ENCODE results near the gene PBX1.

PBX1 gene

DNA sequence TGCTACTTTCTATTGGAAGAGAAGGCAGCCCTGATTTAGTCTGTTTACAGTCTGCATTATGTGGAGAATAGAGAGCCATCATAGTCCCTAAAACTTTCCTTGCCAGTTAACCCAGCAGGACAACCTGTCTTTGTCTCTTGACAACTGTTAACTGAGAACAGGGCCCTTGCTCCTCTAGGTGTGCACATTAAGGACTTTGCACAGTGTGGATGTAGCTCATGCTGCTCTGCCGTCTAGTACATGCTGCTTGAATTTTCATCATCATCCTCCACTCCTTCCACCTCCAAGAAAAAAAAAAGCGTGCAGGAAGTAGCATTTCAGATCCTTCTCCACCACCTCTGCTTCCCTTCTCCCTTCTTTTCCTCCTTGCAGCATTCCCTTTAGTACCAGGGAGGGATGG, 91.5 kb downstream of the PBX1 start (continued):
- TF ChIP-seq, protein P1, sequence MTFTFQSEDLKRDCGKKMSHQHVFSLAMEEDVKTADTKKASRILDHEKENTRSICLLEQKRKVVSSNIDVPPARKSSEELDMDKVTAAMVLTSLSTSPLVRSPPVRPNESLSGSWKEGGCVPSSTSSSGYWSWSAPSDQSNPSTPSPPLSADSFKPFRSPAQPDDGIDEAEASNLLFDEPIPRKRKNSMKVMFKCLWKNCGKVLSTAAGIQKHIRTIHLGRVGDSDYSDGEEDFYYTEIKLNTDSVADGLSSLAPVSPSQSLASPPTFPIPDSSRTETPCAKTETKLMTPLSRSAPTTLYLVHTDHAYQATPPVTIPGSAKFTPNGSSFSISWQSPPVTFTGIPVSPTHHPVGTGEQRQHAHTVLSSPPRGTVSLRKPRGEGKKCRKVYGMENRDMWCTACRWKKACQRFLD (tag by site-specific recombination; IDR thresholded peaks at IDR 0.05) = no peak
- no peak for TF ChIP-seq ZNF311 (tag by site-specific recombination; IDR thresholded peaks at IDR 0.05; ENCODE audit: borderline replicate concordance)

DNA sequence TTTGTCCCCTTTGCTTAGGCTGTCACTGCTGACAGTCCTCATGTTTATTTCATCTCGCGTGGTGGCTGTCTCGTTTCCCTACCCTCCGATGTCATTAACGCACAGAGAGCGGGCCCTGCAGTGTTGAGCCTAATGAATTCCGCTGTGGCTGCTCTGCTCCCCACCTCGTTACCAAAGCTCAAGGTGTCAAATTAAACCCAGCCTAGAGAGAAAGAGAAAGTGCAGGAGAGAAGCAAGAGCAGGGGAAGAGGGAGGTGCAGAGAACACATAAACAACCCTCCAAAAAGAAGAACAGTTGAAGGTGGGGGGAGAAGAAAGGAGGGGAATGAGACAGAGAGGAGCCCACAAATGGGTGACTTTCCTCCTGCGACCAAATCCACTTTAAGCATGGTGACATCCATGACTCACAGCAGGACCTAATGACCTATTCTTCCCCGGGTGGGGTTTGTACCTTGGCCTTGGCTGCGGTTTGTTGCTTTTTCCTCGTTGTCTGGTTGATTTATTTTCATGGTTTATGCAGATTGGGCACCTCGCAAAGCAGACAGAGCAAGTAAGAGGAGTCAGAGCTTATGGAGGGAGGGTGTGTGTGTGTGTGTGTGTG, 92.5 kb downstream of the PBX1 start:
- no peak overlapping the region for H3K4me3 ChIP-seq (ENCODE audit: low read depth, low read length)
- H3K4me1 ChIP-seq (ENCODE audit: control insufficient read depth, insufficient read depth, low read length) = peaks cover 21% of the 10 kb centered on the region
- no peaks in the 10 kb centered on the region for H3K9me3 ChIP-seq (ENCODE audit: control insufficient read depth, insufficient read depth, low read depth, low read length)
- no peaks in the 10 kb centered on the region for H3K36me3 ChIP-seq (ENCODE audit: control insufficient read depth in 2 of 2, insufficient read depth in 1 of 2, low read length in 2 of 2)
- POLR2A ChIA-PET = interaction anchor here (1.0 kb wide), 1 partner anchor 93 kb away, joined by 5 read pairs; the partner anchor contains the start of gene PBX1
- CTCF ChIA-PET = interaction anchor here (1.2 kb wide), 1 partner anchor 135 kb away, joined by 3 read pairs; no protein-coding TSS in a partner anchor
- peak overlapping the region; percentile 44; the same call in 1 of the 2 replicates for H3K27ac ChIP-seq (ENCODE audit: extremely low read depth, low read depth, low read length)
- TF ChIP-seq EGR2 (tag by site-specific recombination; IDR thresholded peaks at IDR 0.05; ENCODE audit: low read depth) (no peak), ZSCAN16 (tag by site-specific recombination; IDR thresholded peaks at IDR 0.05) (no peak), ZNF404 (tag by site-specific recombination; IDR thresholded peaks at IDR 0.05) (no peak), SP7 (tag by site-specific recombination; IDR thresholded peaks at IDR 0.05) (peak; percentile 79), ZBTB17 (tag by site-specific recombination; IDR thresholded peaks at IDR 0.05) (peak; percentile 65), ZNF629 (tag by site-specific recombination; IDR thresholded peaks at IDR 0.05) (peak; percentile 73; the same call in 1 of the 2 replicates), ZNF558 (tag by site-specific recombination; IDR thresholded peaks at IDR 0.05) (no peak), ZNF777 (tag by site-specific recombination; IDR thresholded peaks at IDR 0.05; ENCODE audit: borderline replicate concordance) (no peak), ZNF121 (tag by site-specific recombination; IDR thresholded peaks at IDR 0.05) (no peak; the same call in 1 of the 2 replicates), ZNF426 (tag by site-specific recombination; IDR thresholded peaks at IDR 0.05) (no peak), ZNF2 (tag by site-specific recombination; IDR thresholded peaks at IDR 0.05) (peak; percentile 37; the same call in 1 of the 2 replicates), ZNF768 (tag by site-specific recombination; IDR thresholded peaks at IDR 0.05) (no peak), ZNF202 (tag by site-specific recombination; IDR thresholded peaks at IDR 0.05; ENCODE audit: borderline replicate concordance) (peak; percentile 61; the same call in 1 of the 2 replicates), ZNF140 (tag by site-specific recombination; IDR thresholded peaks at IDR 0.05) (no peak), ZNF335 (tag by site-specific recombination; conservative IDR thresholded peaks at IDR 0.05) (no peak), ZNF157 (tag by site-specific recombination; IDR thresholded peaks at IDR 0.05) (no peak), KLF16 (tag by site-specific recombination; IDR thresholded peaks at IDR 0.05) (no peak), ZNF585B (tag by site-specific recombination; IDR thresholded peaks at IDR 0.05) (no peak), ZNF24 (tag by site-specific recombination; IDR thresholded peaks at IDR 0.05) (no peak)
- TF ChIP-seq, protein P2, sequence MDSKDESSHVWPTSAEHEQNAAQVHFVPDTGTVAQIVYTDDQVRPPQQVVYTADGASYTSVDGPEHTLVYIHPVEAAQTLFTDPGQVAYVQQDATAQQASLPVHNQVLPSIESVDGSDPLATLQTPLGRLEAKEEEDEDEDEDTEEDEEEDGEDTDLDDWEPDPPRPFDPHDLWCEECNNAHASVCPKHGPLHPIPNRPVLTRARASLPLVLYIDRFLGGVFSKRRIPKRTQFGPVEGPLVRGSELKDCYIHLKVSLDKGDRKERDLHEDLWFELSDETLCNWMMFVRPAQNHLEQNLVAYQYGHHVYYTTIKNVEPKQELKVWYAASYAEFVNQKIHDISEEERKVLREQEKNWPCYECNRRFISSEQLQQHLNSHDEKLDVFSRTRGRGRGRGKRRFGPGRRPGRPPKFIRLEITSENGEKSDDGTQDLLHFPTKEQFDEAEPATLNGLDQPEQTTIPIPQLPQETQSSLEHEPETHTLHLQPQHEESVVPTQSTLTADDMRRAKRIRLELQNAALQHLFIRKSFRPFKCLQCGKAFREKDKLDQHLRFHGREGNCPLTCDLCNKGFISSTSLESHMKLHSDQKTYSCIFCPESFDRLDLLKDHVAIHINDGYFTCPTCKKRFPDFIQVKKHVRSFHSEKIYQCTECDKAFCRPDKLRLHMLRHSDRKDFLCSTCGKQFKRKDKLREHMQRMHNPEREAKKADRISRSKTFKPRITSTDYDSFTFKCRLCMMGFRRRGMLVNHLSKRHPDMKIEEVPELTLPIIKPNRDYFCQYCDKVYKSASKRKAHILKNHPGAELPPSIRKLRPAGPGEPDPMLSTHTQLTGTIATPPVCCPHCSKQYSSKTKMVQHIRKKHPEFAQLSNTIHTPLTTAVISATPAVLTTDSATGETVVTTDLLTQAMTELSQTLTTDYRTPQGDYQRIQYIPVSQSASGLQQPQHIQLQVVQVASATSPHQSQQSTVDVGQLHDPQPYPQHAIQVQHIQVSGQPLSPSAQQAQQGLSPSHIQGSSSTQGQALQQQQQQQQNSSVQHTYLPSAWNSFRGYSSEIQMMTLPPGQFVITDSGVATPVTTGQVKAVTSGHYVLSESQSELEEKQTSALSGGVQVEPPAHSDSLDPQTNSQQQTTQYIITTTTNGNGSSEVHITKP (tag by site-specific recombination; IDR thresholded peaks at IDR 0.05) = peak; percentile 50
- TF ChIP-seq, protein P3, sequence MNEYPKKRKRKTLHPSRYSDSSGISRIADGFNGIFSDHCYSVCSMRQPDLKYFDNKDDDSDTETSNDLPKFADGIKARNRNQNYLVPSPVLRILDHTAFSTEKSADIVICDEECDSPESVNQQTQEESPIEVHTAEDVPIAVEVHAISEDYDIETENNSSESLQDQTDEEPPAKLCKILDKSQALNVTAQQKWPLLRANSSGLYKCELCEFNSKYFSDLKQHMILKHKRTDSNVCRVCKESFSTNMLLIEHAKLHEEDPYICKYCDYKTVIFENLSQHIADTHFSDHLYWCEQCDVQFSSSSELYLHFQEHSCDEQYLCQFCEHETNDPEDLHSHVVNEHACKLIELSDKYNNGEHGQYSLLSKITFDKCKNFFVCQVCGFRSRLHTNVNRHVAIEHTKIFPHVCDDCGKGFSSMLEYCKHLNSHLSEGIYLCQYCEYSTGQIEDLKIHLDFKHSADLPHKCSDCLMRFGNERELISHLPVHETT (tag by site-specific recombination; IDR thresholded peaks at IDR 0.05) = peak; percentile 54; the same call in 1 of the 2 replicates
- TF ChIP-seq, protein P4, sequence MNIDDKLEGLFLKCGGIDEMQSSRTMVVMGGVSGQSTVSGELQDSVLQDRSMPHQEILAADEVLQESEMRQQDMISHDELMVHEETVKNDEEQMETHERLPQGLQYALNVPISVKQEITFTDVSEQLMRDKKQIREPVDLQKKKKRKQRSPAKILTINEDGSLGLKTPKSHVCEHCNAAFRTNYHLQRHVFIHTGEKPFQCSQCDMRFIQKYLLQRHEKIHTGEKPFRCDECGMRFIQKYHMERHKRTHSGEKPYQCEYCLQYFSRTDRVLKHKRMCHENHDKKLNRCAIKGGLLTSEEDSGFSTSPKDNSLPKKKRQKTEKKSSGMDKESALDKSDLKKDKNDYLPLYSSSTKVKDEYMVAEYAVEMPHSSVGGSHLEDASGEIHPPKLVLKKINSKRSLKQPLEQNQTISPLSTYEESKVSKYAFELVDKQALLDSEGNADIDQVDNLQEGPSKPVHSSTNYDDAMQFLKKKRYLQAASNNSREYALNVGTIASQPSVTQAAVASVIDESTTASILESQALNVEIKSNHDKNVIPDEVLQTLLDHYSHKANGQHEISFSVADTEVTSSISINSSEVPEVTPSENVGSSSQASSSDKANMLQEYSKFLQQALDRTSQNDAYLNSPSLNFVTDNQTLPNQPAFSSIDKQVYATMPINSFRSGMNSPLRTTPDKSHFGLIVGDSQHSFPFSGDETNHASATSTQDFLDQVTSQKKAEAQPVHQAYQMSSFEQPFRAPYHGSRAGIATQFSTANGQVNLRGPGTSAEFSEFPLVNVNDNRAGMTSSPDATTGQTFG (tag by site-specific recombination; IDR thresholded peaks at IDR 0.05; ENCODE audit: borderline replicate concordance) = no peak
- TF ChIP-seq, protein P5, sequence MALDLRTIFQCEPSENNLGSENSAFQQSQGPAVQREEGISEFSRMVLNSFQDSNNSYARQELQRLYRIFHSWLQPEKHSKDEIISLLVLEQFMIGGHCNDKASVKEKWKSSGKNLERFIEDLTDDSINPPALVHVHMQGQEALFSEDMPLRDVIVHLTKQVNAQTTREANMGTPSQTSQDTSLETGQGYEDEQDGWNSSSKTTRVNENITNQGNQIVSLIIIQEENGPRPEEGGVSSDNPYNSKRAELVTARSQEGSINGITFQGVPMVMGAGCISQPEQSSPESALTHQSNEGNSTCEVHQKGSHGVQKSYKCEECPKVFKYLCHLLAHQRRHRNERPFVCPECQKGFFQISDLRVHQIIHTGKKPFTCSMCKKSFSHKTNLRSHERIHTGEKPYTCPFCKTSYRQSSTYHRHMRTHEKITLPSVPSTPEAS (tag by site-specific recombination; IDR thresholded peaks at IDR 0.05) = peak; percentile 80
- TF ChIP-seq, protein P6, sequence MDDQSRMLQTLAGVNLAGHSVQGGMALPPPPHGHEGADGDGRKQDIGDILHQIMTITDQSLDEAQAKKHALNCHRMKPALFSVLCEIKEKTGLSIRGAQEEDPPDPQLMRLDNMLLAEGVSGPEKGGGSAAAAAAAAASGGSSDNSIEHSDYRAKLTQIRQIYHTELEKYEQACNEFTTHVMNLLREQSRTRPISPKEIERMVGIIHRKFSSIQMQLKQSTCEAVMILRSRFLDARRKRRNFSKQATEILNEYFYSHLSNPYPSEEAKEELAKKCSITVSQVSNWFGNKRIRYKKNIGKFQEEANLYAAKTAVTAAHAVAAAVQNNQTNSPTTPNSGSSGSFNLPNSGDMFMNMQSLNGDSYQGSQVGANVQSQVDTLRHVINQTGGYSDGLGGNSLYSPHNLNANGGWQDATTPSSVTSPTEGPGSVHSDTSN (CRISPR knock-in tag; IDR thresholded peaks at IDR 0.05) = no peak
